RWPE2 (cell line): ENCODE results near the gene CYB5D1.

Experiments
- ATAC-seq: fragments of 200-7000 bp; cut with Tn5 transposase; 3 replicates; pipeline ENCODE4 v1.9.1; 2021; ENCODE audit warnings: low read depth
- DNase-seq: peaks from one replicate; pipeline ENCODE4 v3.0.0-alpha.2; 2020; ENCODE audit warnings: low spot score
- H3K27ac ChIP-seq: fragments of 450-650 bp; 2 replicates; pipeline ENCODE4 v1.5.1; 2017; ENCODE audit warnings: mild to moderate bottlenecking; ENCODE audit not compliant: poor library complexity, severe bottlenecking
- H3K27me3 ChIP-seq: fragments of 250-450 bp; sonication (Bioruptor Pico); 2 replicates; pipeline ENCODE4 v1.5.1; 2021; ENCODE audit warnings: mild to moderate bottlenecking, moderate library complexity; ENCODE audit not compliant: insufficient read depth, poor library complexity, severe bottlenecking
- H3K36me3 ChIP-seq: fragments of 250-450 bp; sonication (Bioruptor Pico); 2 replicates; pipeline ENCODE4 v1.5.1; 2020; ENCODE audit warnings: low read depth, mild to moderate bottlenecking, moderate library complexity
- H3K4me1 ChIP-seq: fragments of 250-450 bp; sonication (Bioruptor Pico); 2 replicates; pipeline ENCODE4 v1.5.1; 2021; ENCODE audit warnings: mild to moderate bottlenecking, moderate library complexity; ENCODE audit not compliant: insufficient read depth, poor library complexity, severe bottlenecking
- H3K4me3 ChIP-seq: fragments of 250-450 bp; sonication (Bioruptor Pico); 2 replicates; pipeline ENCODE4 v1.5.1; 2021; ENCODE audit warnings: mild to moderate bottlenecking, moderate library complexity; ENCODE audit not compliant: severe bottlenecking
- H3K9me3 ChIP-seq: fragments of 250-450 bp; sonication (Bioruptor Pico); 2 replicates; pipeline ENCODE4 v1.5.1; 2021; ENCODE audit warnings: mild to moderate bottlenecking, moderate library complexity; ENCODE audit not compliant: severe bottlenecking
- TF ChIP-seq, protein P1 (sequence below): fragments of 450-650 bp; IDR thresholded peaks from one replicate; pipeline ENCODE4 v1.5.1; 2017; ENCODE audit warnings: mild to moderate bottlenecking, moderate library complexity; ENCODE audit not compliant: poor library complexity, severe bottlenecking

Gene CYB5D1

DNA sequence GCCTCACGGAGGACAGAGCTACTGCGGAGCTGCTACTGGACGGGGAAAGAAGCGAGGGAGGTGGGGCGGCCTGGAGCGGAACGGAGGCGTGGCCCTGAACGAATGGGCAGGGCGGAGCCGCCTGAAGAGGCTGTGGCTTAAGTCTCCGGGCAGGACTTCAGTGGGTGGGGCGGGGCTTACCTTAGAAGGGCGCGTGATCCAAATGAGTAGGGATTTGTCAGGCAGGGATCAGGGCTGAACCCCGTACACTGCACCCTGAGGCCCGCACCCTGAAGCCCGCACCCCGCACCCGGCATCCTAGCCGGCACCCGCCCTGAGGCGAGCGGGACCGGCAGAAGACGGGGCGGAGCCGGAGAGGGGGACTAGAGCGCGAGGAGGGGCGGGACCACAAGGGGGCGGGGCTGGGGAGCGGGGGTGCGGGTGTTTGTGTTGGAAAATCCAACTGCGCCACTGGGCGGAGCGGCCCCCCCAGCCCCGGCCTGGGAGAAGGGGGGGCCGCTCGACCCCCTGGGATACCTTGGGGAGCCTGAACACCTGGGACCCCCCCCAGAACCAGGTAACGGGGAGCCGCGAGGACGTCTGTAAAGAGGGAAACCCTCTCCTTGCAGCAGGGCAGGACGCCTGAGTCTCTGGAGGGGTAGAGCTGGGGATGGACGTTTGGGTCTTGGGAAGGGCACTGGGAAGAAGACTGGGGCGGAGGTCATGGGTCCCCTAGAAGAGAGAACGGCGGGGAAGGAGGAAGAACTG lies 23.8 kb upstream of the CYB5D1 start, which contains the start of gene KDM6B:
TSS of gene KDM6B (plus strand) at position 423 of the 747 bp plus-strand sequence. CDS start 11,338 bp downstream, outside the sequence.
- Histone ChIP-seq H3K9me3 (no peaks in the 10 kb centered on the region), H3K4me1 (peaks cover 13% of the 10 kb centered on the region), H3K27me3 (no peaks in the 10 kb centered on the region), H3K36me3 (no peaks in the 10 kb centered on the region), H3K27ac (peak within 1 kb of the TSS; percentile 92), H3K4me3 (peak within 1 kb of the TSS; percentile 58)
- TF ChIP-seq, protein P1, sequence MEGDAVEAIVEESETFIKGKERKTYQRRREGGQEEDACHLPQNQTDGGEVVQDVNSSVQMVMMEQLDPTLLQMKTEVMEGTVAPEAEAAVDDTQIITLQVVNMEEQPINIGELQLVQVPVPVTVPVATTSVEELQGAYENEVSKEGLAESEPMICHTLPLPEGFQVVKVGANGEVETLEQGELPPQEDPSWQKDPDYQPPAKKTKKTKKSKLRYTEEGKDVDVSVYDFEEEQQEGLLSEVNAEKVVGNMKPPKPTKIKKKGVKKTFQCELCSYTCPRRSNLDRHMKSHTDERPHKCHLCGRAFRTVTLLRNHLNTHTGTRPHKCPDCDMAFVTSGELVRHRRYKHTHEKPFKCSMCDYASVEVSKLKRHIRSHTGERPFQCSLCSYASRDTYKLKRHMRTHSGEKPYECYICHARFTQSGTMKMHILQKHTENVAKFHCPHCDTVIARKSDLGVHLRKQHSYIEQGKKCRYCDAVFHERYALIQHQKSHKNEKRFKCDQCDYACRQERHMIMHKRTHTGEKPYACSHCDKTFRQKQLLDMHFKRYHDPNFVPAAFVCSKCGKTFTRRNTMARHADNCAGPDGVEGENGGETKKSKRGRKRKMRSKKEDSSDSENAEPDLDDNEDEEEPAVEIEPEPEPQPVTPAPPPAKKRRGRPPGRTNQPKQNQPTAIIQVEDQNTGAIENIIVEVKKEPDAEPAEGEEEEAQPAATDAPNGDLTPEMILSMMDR: no peak
- DNase-seq (peak; percentile 92), ATAC-seq (peak; percentile 69)

DNA sequence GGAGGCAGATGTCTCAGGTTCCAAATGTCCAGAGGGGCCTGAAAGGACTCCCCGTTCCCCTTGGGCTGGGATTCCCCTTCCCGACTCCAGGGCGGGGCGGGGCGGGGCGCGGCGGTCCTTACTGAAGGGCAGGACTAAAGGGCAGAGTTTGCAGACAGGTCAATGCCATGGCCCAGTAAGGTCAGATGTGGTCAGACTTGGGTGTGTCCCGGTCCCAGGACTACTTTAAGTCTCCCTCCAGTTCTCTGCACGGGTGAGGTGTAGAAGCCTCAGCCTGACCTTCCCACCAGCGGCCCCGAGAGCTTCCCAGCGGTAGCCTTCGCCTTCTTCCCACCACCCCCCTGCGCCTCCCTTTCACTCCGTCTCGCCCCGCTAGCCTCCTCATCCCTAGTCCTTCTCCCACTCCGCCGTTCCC lies 23.3 kb upstream of the CYB5D1 start:
- Histone ChIP-seq H3K27me3 (no peaks in the 10 kb centered on the region), H3K36me3 (no peaks in the 10 kb centered on the region), H3K9me3 (no peaks in the 10 kb centered on the region), H3K4me3 (peak overlapping the region; percentile 58), H3K27ac (peak overlapping the region; percentile 92), H3K4me1 (peaks cover 18% of the 10 kb centered on the region)
- ATAC-seq: no peak; the same call in 1 of the 3 replicates
- TF ChIP-seq, protein P1: no peak
- DNase-seq: no peak

DNA sequence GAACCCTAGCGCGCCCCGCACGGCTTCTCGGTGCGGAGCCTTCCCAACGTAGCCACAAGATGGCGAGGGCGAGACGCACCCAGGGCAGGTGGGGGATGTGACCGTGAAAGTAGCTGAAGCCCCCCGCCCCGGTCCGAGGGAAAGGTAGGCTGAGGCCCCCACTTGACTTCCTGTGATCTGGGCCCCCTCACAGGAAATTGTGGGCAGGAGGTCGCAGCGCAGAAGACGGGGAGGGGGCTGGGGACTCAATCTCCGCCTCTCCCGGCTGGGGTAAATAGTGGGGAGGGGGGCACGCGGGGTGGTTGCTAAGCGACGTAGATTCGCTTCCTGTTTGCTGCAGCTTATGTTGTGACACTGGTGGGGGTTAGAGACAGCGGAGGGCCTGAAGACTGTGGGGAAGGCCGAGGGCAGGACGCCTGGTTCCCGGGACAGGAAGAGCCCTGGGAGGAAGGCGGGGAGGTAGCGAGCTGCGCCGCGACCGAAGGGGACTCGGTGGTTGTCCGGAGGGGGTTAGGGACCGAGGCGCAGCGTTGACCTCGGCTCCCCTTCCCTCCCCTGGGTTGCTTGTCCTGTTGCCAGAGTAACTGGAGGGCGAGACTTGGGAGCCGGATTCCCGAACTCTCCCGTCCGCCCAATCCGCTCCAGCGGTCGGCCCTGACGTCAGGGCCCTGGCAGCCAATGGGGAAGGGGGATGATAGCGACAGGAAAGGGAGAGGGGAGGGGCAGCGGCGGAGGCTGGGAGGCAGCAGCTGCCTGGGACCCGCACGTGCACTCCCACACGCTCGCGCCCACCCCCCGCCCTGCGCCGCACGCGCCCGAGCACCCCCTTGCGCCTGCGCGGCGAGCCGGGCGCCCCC lies 22.6 kb upstream of the CYB5D1 start:
- H3K4me3 ChIP-seq: peak overlapping the region; percentile 58
- peaks cover 18% of the 10 kb centered on the region for H3K4me1 ChIP-seq
- H3K27me3 ChIP-seq: no peaks in the 10 kb centered on the region
- ATAC-seq (peak; percentile 58), DNase-seq (peak; percentile 99)
- peak overlapping the region; percentile 92 for H3K27ac ChIP-seq
- no peaks in the 10 kb centered on the region for H3K9me3 ChIP-seq
- H3K36me3 ChIP-seq: peaks cover 1% of the 10 kb centered on the region; the same call in 1 of the 2 replicates
- TF ChIP-seq, protein P1: peak; percentile 88

DNA sequence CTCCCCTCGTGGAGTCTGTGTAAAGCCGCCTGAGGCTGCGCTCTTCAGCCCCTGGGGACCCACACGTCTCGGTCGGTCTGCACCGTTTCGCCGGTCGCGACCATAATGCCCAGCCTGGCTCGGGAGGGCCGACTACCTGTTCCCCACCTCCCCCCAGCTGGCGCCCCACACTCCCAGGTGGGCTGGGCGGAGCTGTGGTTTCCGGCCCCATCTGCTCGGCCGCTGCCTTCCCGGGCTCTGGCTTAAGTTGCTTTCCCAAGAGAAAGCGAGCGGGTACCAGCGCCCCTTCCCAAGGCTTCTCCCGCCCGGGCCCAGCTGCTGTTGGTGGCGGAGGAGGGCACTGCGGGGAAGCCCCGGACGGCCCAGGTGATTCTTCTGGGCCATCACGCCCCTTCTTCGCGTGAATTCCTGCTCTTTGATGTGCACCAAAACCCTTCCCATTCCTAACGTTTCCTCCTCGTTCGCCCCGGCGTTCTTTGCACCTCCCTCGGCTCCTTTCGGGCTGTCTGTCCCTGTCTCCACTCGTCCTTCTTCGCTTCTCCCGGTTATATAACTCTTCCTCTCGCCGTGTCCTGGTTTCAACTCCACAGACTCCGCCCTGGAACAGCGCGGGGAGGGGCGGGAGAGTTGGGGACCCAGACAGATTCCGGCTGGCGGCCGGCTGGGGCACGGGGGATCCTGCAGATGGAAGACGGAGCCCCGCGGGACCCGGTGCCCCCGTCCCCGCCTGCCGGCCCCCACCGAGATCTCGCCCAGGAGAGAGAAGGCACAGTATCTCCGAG lies 21.8 kb upstream of the CYB5D1 start:
- no peaks in the 10 kb centered on the region for H3K27me3 ChIP-seq
- TF ChIP-seq, protein P1: no peak
- H3K4me1 ChIP-seq: peaks cover 19% of the 10 kb centered on the region
- peak; percentile 82 for DNase-seq
- peak overlapping the region; percentile 92 for H3K27ac ChIP-seq
- H3K9me3 ChIP-seq: no peaks in the 10 kb centered on the region
- peak overlapping the region; percentile 58 for H3K4me3 ChIP-seq
- H3K36me3 ChIP-seq: peaks cover 9% of the 10 kb centered on the region
- peak; percentile 8 for ATAC-seq
